Activated CD8-positive, alpha-beta memory T cell treated with anti-CD3 and anti-CD28 coated beads, Interleukin-2, amount 50 U/mL, for 24 hours (primary cell): ENCODE measurements around the gene ACKR3.

ENCODE experiments used
- DNase-seq: peaks from one replicate; pipeline ENCODE4 v3.0.0-alpha.2; 2020; ENCODE audit errors: extremely low read depth

Gene ACKR3

DNA sequence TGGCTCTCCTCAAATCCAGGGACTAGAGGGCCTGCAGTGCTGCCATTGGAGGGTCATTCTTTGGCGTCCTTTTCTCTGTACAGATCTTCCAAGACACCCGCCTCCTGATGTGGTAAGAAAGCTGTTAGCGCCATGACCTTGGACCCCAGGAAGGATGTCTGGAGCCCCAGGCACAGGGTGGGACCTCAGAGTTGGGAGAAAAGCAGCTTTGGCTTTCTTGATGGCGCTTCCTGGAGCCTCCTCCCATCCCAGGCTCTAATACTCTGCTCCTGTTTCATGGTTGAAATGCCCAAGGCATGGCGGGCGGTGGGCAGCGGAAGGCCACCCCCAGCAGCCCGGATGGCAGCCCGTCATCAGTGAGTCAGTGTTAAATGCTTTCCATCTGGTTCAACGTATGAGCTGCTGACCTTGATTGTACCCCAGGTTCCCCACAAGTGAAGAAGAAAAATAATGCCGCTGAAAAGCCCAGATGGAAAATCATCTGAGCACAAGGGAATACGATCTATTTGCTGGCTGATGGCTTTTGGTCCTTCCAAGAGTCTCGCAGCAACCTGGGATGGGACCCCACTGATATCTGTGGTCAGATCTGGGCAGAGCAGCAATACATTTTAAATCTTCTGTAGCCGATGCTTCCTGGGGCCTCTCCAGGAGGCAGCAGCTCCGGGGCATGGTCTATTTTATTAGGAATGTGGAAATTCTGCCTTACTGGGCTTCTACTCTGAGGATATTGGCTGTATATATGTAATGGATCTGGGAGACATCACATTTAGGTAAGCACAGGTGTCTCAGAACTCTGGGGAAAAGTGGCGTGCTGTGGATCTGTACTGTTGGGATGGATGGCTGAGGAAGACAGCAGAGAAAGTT lies 15.1 kb downstream of the ACKR3 start:
- no peak for DNase-seq

DNA sequence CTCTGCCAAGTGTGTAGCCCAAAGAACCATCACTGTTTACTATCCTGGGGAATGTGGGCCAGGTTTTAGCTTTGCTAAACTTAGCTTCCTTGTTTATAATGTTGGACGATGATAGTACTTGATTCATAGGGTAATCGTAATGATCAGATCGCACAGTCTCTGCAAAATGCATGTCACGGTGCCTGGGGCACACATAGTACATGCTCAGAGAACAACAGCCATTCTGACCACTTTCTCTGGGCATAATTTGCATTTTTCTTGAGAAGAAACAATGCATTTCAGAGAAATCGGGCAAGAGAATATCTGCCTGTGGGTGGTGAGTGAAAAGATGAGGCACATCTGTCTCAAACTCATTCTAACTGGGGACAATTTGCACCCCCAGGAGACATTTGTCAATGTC lies 16.3 kb downstream of the ACKR3 start:
- DNase-seq, result no peak

- DNase-seq, result no peak
These were observed 18.5 kb downstream of the ACKR3 start for GRCh38 chr2:236587861-236588815.

DNA sequence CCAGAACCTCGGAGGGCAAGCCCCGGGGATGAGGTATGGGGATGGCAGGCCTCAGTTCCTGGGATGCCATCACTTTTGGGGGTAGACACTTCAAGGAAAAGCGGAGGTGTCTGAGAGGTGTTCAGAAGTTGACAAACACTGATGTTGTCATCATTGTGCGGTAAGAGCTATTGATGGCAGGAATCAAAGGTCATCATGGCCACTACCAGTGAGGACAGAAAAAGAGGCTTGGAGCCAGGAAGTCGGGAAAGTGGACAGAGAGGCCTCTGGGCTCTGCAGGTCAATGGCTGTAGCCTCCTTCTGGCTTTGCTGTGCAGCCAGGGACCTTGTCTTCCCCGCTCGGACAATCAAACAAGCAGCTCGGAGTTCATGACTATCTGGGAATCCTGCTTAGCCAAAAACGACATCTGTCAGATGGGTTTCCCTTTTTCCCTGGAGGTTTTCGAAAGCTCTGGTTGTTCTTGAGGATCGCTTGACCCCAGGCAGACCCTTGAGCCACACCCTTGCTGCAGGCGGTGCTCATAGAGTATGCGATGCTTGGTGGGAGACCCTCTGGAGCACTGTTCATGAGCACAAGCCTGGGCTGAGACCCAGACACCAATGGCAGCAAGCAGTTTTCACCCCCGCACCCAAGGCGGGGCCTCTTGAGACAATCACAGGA lies 19.4 kb downstream of the ACKR3 start:
- no peak for DNase-seq

DNA sequence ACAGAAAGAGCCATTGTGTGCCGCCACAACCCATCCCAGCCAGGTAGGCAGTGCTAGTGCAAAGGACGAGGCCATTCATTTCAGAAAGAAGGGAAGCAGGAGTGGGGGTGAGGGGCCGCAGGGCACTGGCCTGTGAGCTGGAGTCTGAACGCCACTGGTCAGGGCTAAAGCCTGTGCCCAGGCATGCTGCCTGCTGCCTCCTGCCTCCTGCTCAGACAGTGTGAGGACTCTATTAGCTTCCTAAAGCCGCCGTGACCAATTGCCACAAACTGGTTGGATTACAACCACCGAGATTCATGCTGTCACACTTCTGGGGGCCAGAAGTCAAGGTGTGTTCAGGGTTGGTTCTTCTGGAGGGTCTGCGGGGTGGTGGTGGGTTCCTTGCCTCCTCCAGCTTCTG lies 21.2 kb downstream of the ACKR3 start:
- no peak for DNase-seq

GRCh38 chr2:236592821-236593220 lies 23.2 kb downstream of the ACKR3 start:
- no peak for DNase-seq

GRCh38 chr2:236593531-236593930 lies 23.9 kb downstream of the ACKR3 start:
- no peak for DNase-seq

DNA sequence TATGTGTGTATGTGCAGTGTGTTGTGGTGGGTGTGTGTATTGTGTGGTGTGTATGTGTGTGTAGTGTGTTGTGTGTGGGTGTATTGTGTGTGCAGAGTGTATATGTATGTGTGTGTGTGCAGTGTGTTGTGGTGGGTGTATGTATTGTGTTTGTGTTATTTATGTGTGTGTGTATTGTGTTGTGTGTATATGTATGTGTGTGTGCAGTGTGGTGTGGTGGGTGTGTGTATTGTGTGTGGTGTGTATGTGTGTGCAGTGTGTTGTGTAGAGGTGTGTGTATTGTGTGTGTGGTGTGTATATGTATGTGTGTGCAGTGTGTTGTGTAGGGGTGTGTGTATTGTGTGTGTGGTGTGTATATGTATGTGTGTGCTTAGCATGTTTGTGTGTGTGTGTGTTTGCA lies 24.3 kb downstream of the ACKR3 start:
- DNase-seq, result no peak

DNA sequence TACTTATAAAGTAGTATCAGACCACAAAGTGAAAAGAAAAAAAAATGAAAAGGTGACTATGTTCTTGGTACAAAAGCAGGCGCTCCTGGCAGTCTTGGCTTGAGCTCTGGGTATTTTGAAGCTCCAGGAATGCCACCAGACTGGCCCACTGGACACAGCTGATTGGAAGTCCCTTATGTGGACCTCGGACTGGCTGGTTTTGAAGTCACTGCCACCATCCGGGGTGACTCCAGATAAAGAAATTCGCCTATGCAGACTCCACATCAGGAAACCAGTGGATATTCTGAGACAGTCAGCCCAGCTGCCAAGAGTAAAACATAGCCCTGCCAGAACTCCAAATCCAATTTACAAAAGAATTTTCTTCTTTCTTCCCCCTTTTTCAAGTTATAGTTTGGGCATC lies 28.0 kb downstream of the ACKR3 start:
- no peak for DNase-seq

DNA sequence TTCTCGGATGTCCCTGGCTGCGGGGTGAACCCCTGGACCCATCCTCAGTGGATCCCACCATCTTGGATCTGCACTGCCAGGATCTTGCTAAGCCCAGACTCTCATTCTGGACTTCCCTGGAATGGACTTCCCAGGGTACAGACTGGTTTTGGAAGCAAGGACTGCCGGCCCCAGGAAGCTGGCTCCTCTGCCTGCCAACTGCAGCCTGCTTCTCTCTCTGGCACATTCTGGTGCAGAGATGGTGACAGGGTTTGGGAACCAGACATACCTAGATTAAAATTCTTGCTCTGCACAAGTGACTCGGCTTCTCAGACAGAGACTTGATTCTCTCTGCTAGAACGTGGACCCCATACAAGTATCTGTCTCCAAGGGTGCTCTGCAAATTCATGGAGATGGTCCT lies 29.4 kb downstream of the ACKR3 start:
- no peak for DNase-seq

- DNase-seq, result no peak
These were observed 30.5 kb downstream of the ACKR3 start for GRCh38 chr2:236600158-236600557.

DNA sequence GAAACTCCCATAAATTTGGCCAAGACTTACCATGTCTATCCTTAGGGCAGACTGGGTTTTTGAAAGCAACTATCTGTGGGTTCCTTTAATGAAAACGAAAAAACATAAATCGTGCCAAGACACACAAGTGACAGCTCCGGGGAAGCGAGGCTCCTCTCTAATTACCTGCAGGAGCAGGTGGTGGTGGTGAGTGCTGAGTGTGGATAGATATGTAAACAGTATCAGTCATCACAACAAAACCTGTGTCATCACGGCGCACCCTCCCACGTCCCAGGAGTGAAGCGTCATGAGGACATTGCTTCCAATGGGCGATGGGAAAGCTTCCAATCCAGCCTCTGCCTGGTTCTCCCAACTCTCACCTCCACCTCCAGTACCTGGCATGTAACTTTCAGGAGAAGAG lies 31.3 kb downstream of the ACKR3 start:
- no peak for DNase-seq

DNA sequence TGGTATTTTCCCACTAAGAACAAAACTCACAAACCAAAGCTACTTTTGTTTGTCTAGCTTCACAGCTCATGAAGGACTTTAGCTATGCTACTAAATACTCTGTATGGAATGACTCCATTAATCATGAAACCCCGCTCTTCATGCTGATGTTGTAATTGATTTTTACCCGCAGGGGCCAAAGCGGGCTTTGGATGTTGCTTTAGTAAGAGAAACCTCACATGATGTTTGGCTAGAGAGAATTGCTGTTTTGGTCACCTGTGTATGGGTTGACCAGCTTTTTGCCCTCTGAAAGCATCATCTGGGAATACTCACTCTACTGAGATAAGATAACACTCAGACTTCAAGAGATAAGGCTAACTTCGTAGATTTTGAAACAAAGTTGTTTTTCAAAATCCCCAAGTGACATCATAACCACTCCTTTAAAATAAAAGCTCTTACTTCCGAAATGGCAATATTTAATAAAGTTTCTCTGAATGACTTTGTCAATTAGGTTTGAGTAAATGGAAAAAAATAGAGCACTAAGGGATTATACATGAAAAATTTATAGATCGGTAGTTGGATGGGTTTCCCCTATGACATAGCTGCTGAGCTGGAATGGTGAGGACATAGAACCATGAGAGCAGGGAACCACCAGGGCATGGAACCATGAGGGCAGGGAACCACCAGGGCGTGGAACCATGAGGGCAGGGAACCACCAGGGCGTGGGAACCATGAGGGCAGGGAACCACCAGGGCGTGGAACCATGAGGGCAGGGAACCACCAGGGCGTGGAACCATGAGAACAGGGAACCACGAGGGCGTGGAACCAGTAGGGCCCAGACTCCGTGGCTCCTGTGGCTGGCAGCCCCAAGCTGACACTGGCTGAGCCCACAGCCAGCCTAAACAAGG lies 31.9 kb downstream of the ACKR3 start:
- DNase-seq, result no peak

- DNase-seq, result no peak
These were observed 33.1 kb downstream of the ACKR3 start for GRCh38 chr2:236602678-236603077.

- no peak for DNase-seq
These were observed 33.9 kb downstream of the ACKR3 start for GRCh38 chr2:236603361-236604015.

DNA sequence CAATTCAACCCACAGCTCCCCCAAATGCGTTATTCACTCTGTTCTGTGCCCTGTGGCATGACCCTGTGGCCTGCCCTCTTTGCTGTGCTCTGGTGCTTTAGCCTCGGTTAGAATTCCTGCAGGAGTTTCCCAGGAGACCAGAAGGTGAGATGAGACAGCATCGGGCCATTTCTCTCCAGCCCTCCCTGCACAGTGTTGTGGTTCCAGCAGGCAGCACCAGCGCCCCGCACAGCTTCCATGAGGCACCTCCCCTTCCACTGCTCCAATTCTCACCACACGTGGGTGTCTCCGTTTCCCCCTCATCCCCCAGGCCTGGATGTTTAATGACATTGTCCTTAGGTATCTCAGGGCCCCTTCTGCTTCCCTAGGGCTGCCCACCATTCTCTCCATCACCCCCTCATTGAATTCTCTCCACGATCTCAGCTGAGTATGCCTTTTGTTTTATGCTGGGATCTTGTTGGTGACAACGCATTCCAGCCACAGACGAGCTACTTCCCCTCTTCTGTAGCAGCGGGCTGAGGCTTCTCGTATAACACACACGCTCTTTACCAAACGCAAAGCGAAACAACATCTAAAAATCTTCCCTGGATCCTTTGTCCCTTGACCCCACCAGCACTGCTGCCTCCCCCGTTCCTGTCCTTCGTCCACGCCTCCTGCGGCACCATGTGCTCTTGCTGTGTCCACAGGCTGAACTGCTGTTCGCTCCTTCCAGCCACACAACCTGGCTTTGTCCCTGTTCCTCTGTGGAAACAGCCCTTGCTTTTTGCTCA lies 35.1 kb downstream of the ACKR3 start:
- no peak for DNase-seq

DNA sequence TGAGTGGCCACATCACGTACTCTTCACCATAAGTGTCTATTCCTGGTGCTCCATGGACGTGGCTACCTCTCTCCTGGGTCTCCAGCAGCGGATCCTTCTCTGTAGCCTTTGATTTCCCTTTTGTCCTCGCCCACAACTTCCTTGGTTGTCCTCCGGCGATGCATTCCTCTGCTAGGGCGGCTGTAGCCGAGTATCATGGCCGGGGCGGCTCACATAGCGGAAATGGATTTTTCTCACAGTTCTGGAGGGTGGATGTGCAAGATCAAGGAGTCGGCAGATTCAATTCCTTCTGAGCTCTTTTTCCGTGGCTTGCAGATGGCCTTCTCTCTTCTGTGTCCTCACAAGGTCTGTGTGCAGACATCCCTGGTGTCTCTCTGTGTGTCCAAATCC lies 35.7 kb downstream of the ACKR3 start:
- DNase-seq, result no peak

- DNase-seq, result no peak
These were observed 36.4 kb downstream of the ACKR3 start for GRCh38 chr2:236606023-236606422.

DNA sequence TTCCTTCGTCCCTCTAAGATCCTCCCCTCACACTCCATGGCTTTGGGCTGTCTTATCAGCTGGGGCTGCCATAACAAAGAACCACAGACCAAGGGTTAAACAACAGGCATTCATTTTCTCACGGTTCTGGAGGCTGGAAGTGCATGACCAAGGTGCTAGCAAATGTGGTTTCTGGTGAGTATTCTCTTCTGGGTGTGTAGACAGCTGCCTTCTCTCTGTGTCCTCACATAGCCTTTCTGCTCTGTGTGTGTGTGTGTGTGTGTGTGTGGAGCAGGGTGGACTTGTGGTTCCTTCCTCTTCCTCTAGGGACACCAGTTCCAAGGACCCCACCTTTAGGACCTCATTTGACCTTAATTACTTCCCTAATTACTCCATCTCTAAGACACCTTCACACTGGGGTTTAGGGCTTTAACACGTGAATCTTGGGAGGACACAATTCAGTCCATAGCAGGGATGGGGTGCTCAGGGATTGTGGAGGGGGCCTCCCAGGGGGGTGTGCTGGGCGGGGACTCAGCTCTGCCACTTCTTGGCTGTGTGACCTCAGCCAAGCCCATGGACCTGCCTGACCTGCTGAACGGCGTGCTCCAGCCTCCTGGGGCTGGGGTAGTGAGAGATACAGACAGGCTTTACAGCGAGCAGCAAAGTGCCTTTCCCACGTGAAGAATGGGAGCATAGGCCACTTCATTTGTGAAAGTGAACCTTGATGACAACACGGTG lies 38.0 kb downstream of the ACKR3 start:
- DNase-seq, result no peak
